ENCODE data around the gene GTPBP2. TPM values are rescaled to one million over a fixed set of nuclear protein-coding genes. Genes with fewer than 3 reads are reported as not detected.

The GTPBP2 gene
- polyA plus RNA-seq, 1 donor (not counting 4 experiments of a cell fraction or from before 2014, with no cell fraction given), result 59.5 TPM

DNA sequence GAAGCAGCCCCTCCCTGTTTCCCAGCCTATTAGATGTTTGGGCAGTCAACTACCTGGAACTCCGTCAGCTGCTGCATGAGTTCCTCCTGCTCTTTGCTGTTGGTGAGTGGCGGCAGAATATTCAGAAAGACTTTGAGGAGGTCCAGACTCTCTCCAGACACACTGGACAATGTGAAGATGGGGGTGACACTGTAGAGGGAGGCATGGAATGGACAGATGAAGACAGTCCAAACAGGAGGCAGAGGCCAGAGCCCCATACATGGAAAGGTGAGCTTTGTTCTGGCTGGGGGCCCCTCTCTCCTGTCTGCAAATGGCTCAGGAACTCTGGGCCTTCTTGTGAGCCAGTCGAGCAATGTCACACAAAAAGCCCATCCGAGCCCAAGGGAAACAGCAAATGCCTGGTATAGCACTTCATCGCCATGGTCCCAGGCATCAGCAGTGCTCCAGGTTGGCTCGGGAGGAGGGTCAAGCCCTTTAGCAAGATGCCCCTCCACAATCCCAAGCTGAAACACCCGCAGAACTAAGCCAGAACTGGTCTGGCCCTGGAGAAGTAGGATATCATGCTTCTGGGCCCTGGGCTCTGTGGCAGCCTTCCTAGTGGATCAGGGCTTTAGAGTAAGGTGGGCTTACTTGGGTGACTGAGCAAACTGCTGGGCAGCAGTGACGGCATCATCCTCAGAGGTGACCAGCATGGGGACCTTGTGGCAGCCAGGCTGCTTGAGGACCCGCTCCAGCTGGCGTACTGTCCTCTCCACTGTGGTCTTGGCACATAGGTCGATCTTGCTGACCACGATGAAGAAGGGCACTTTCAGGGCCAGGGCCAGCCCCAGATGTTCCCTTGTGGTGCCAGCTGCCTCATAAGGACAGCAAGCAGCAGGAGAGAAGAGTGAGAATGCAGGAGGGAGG, 4.9 kb downstream of the GTPBP2 start:
- dilution Hi-C loops (cut with MboI; ENCODE audit: extremely low pct_ligation_motif_present, low sequenced_read_pairs), result no loop called here

DNA sequence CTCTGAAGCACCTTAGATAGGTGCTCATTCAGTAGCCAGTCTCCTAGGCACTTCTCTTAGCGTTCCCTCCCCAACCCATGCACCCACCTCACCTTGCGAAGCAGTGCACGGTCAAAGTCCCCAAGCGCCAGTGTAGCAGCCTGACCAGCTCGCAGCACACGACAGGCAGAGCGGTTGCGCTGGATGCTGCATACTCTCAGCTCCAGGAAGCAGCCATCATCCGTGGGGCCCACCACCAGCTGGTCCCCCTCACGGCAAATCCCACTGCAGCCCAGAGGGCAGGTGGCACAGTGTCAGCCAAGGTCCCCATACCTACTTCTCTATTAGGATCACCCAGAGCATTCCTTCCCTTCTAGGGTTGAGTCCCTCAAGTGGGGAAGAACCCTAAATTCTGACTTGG, 6.5 kb downstream of the GTPBP2 start:
- Histone ChIP-seq H2AFZ (ENCODE audit: control insufficient read depth, low read length) (no peak overlapping the region), H4K20me1 (ENCODE audit: control insufficient read depth, extremely low read depth, insufficient read depth, low read length) (peaks cover 2% of the 10 kb centered on the region), H3K27ac (ENCODE audit: control insufficient read depth, insufficient read depth, low read length) (no peak overlapping the region), H3K9ac (ENCODE audit: control insufficient read depth, extremely low read depth, insufficient read depth, low read length) (no peak overlapping the region), H3K4me1 (ENCODE audit: control insufficient read depth, extremely low read depth, insufficient read depth, low read length) (peaks cover 8% of the 10 kb centered on the region), H3K4me3 (ENCODE audit: control insufficient read depth in 2 of 3, extremely low read depth in 1 of 3, insufficient read depth in 2 of 3, low read depth in 1 of 3, low read length in 3 of 3) (no peak overlapping the region), H3K9me3 (ENCODE audit: control insufficient read depth, low read depth, low read length) (no peaks in the 10 kb centered on the region), H3K9me1 (ENCODE audit: control insufficient read depth, extremely low read depth, insufficient read depth, low read length) (no peaks in the 10 kb centered on the region), H3K4me2 (ENCODE audit: control insufficient read depth, extremely low read depth, insufficient read depth, low read depth, low read length) (no peak overlapping the region), H3K27me3 (ENCODE audit: control insufficient read depth, extremely low read depth, insufficient read depth, low read length) (no peaks in the 10 kb centered on the region), H3K79me2 (ENCODE audit: control insufficient read depth, insufficient read depth, low read length) (peaks cover 10% of the 10 kb centered on the region), H3K36me3 (ENCODE audit: control insufficient read depth in 2 of 2, extremely low read depth in 1 of 2, insufficient read depth in 2 of 2, low read length in 2 of 2) (peaks cover 48 to 51% of the 10 kb centered on the region in 2 experiments)
- no peak for FAIRE-seq
- no peak for TF ChIP-seq EZH2 (IDR thresholded peaks at IDR 0.05; ENCODE audit: low read length)
- TF ChIP-seq, protein P1, sequence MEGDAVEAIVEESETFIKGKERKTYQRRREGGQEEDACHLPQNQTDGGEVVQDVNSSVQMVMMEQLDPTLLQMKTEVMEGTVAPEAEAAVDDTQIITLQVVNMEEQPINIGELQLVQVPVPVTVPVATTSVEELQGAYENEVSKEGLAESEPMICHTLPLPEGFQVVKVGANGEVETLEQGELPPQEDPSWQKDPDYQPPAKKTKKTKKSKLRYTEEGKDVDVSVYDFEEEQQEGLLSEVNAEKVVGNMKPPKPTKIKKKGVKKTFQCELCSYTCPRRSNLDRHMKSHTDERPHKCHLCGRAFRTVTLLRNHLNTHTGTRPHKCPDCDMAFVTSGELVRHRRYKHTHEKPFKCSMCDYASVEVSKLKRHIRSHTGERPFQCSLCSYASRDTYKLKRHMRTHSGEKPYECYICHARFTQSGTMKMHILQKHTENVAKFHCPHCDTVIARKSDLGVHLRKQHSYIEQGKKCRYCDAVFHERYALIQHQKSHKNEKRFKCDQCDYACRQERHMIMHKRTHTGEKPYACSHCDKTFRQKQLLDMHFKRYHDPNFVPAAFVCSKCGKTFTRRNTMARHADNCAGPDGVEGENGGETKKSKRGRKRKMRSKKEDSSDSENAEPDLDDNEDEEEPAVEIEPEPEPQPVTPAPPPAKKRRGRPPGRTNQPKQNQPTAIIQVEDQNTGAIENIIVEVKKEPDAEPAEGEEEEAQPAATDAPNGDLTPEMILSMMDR (optimal IDR thresholded peaks at IDR 0.05 in 1 of 3, IDR thresholded peaks at IDR 0.05 in 1 of 3, conservative IDR thresholded peaks at IDR 0.05 in 1 of 3; ENCODE audit: extremely low read depth in 1 of 3, insufficient read depth in 2 of 3, low read length in 3 of 3), result no peak
- dilution Hi-C loops (cut with MboI; ENCODE audit: extremely low pct_ligation_motif_present, low sequenced_read_pairs), result no loop called here
- no peak for DNase-seq (ENCODE audit: low read depth, low spot score)

More for the DNA sequence above, 4.9 kb downstream of the GTPBP2 start:
- H3K9me1 ChIP-seq (ENCODE audit: control insufficient read depth, extremely low read depth, insufficient read depth, low read length), result no peaks in the 10 kb centered on the region
- no peaks in the 10 kb centered on the region for H3K9me3 ChIP-seq (ENCODE audit: control insufficient read depth, low read depth, low read length)
- H3K79me2 ChIP-seq (ENCODE audit: control insufficient read depth, insufficient read depth, low read length), result peaks cover 20% of the 10 kb centered on the region
- no peak overlapping the region for H3K4me2 ChIP-seq (ENCODE audit: control insufficient read depth, extremely low read depth, insufficient read depth, low read depth, low read length)
- H3K27ac ChIP-seq (ENCODE audit: control insufficient read depth, insufficient read depth, low read length), result no peak overlapping the region
- H3K9ac ChIP-seq (ENCODE audit: control insufficient read depth, extremely low read depth, insufficient read depth, low read length), result no peak overlapping the region
- no peak for DNase-seq (ENCODE audit: low read depth, low spot score)
- no peak overlapping the region for H2AFZ ChIP-seq (ENCODE audit: control insufficient read depth, low read length)
- no peak overlapping the region for H3K4me3 ChIP-seq (ENCODE audit: control insufficient read depth in 2 of 3, extremely low read depth in 1 of 3, insufficient read depth in 2 of 3, low read depth in 1 of 3, low read length in 3 of 3)
- no peak for TF ChIP-seq EZH2 (IDR thresholded peaks at IDR 0.05; ENCODE audit: low read length)
- TF ChIP-seq, protein P1 (optimal IDR thresholded peaks at IDR 0.05 in 1 of 3, IDR thresholded peaks at IDR 0.05 in 1 of 3, conservative IDR thresholded peaks at IDR 0.05 in 1 of 3; ENCODE audit: extremely low read depth in 1 of 3, insufficient read depth in 2 of 3, low read length in 3 of 3), result no peak
- H3K36me3 ChIP-seq (ENCODE audit: control insufficient read depth in 2 of 2, extremely low read depth in 1 of 2, insufficient read depth in 2 of 2, low read length in 2 of 2), result peaks cover 44 to 49% of the 10 kb centered on the region in 2 experiments
- FAIRE-seq, result no peak
- peaks cover 14% of the 10 kb centered on the region for H3K4me1 ChIP-seq (ENCODE audit: control insufficient read depth, extremely low read depth, insufficient read depth, low read length)
- H4K20me1 ChIP-seq (ENCODE audit: control insufficient read depth, extremely low read depth, insufficient read depth, low read length), result peaks cover 2% of the 10 kb centered on the region
- H3K27me3 ChIP-seq (ENCODE audit: control insufficient read depth, extremely low read depth, insufficient read depth, low read length), result no peaks in the 10 kb centered on the region

Data from keratinocyte (primary cell).